ENCODE results near the gene GMIP.

Gene GMIP

GRCh38 chr19:19657397-19657783 lies 13.9 kb upstream of the GMIP start:
- no peak for DNase-seq (ENCODE audit: low read depth)

- no peak for DNase-seq (ENCODE audit: low read depth)
Measured at GRCh38 chr19:19656451-19657396, 13.3 kb upstream of the GMIP start.

GRCh38 chr19:19655641-19656343 lies 12.3 kb upstream of the GMIP start:
- DNase-seq (ENCODE audit: low read depth) = no peak

GRCh38 chr19:19655051-19655594 lies 11.7 kb upstream of the GMIP start:
- DNase-seq (ENCODE audit: low read depth) = no peak

GRCh38 chr19:19654441-19654840 lies 11.0 kb upstream of the GMIP start:
- no peak for DNase-seq (ENCODE audit: low read depth)

- DNase-seq (ENCODE audit: low read depth) = no peak
Measured at GRCh38 chr19:19653597-19654147, 10.2 kb upstream of the GMIP start.

GRCh38 chr19:19652482-19653295 lies 9.2 kb upstream of the GMIP start:
- no peak for DNase-seq (ENCODE audit: low read depth)

GRCh38 chr19:19651076-19651475 lies 7.6 kb upstream of the GMIP start:
- no peak for DNase-seq (ENCODE audit: low read depth)

- DNase-seq (ENCODE audit: low read depth) = no peak
Measured at GRCh38 chr19:19650331-19650730, 6.9 kb upstream of the GMIP start.

- DNase-seq (ENCODE audit: low read depth) = no peak
Measured at GRCh38 chr19:19649580-19649995, 6.1 kb upstream of the GMIP start.

GRCh38 chr19:19649155-19649554 lies 5.7 kb upstream of the GMIP start:
- no peak for DNase-seq (ENCODE audit: low read depth)

- DNase-seq (ENCODE audit: low read depth) = no peak
Measured at GRCh38 chr19:19647037-19647835, 3.8 kb upstream of the GMIP start.

- DNase-seq (ENCODE audit: low read depth) = no peak
Measured at GRCh38 chr19:19645233-19645870, 1.9 kb upstream of the GMIP start.

- DNase-seq (ENCODE audit: low read depth) = no peak
Measured at GRCh38 chr19:19644054-19644388, 564 bp upstream of the GMIP start.

- DNase-seq (ENCODE audit: low read depth) = peak; percentile 12
Measured at GRCh38 chr19:19642506-19643157, 825 bp downstream of the GMIP start.

GRCh38 chr19:19637523-19638251 lies 5.8 kb downstream of the GMIP start:
- DNase-seq (ENCODE audit: low read depth) = no peak

GRCh38 chr19:19637186-19637522 lies 6.3 kb downstream of the GMIP start:
- no peak for DNase-seq (ENCODE audit: low read depth)

GRCh38 chr19:19636573-19637185 lies 6.8 kb downstream of the GMIP start:
- DNase-seq (ENCODE audit: low read depth) = no peak

GRCh38 chr19:19635313-19635702 lies 8.1 kb downstream of the GMIP start:
- no peak for DNase-seq (ENCODE audit: low read depth)
